HAP-1 (cell line): ENCODE measurements around the gene CTH.
"Not testable (repeated sequence)": the region's sequence is repeated elsewhere in the genome, so short reads cannot be mapped to it uniquely, and the experiment has no call there.

Source experiments
- DNase-seq, 2 experiments: peaks; one replicate each; pipeline ENCODE4 v3.0.0-alpha.2; 2016 to 2020; ENCODE audit warnings: low spot score in 2 of 2
- H3K27me3 ChIP-seq: fragments of 250-450 bp; sonication (Bioruptor Pico); 2 replicates; pipeline ENCODE4 v1.5.1; 2020; ENCODE audit warnings: low read depth, mild to moderate bottlenecking, moderate library complexity
- H3K36me3 ChIP-seq: fragments of 250-450 bp; sonication (Bioruptor Pico); replicated peaks from 2 replicates; pipeline ENCODE4 v1.5.1; 2020; ENCODE audit warnings: mild to moderate bottlenecking
- H3K4me1 ChIP-seq: fragments of 250-450 bp; sonication (Bioruptor Pico); 2 replicates; pipeline ENCODE4 v1.5.1; 2020; ENCODE audit warnings: mild to moderate bottlenecking
- H3K4me3 ChIP-seq: fragments of 250-450 bp; sonication (Bioruptor Pico); 2 replicates; pipeline ENCODE4 v1.5.1; 2020; ENCODE audit warnings: mild to moderate bottlenecking, moderate library complexity
- H3K9me3 ChIP-seq: fragments of 250-450 bp; sonication (Bioruptor Pico); 2 replicates; pipeline ENCODE4 v1.5.1; 2020; ENCODE audit warnings: mild to moderate bottlenecking, moderate library complexity
- in situ Hi-C: fragments of 300-500 bp; cut with MboI; formaldehyde crosslinking; loops from 3 replicates; pipeline ENCODE4 v1.14.3; 2020; ENCODE audit warnings: low sequenced_read_pairs, inconsistent platforms, mixed read lengths

The CTH gene

GRCh38 chr1:70477090-70477489 is 66.0 kb downstream of the CTH start:
- H3K4me1 ChIP-seq: no peaks in the 10 kb centered on the region
- no peak for DNase-seq
- in situ Hi-C loops: loop anchor here (25.0 kb wide), 1 partner anchor 340 kb away; no protein-coding TSS in a partner anchor

GRCh38 chr1:70477905-70478304 is 66.8 kb downstream of the CTH start:
- not testable (repeated sequence) for H3K4me3 ChIP-seq, H3K27me3 ChIP-seq, DNase-seq, H3K36me3 ChIP-seq, H3K9me3 ChIP-seq, H3K4me1 ChIP-seq
- in situ Hi-C loops: loop anchor here (25.0 kb wide), 1 partner anchor 341 kb away; no protein-coding TSS in a partner anchor

More at GRCh38 chr1:70477090-70477489, 66.0 kb downstream of the CTH start:
- H3K9me3 ChIP-seq: no peaks in the 10 kb centered on the region
- no peaks in the 10 kb centered on the region for H3K27me3 ChIP-seq
- H3K4me3 ChIP-seq: no peak overlapping the region
- no peaks in the 10 kb centered on the region for H3K36me3 ChIP-seq

- in situ Hi-C loops: loop anchor here (25.0 kb wide), 1 partner anchor 346 kb away; no protein-coding TSS in a partner anchor
- H3K9me3 ChIP-seq: no peaks in the 10 kb centered on the region
- no peaks in the 10 kb centered on the region for H3K27me3 ChIP-seq
- H3K36me3 ChIP-seq: no peaks in the 10 kb centered on the region
- DNase-seq: no peak
- no peak overlapping the region for H3K4me3 ChIP-seq
- peaks cover 6% of the 10 kb centered on the region for H3K4me1 ChIP-seq
Observed at GRCh38 chr1:70483342-70483741, 72.3 kb downstream of the CTH start.

GRCh38 chr1:70485624-70486023 is 74.6 kb downstream of the CTH start:
- in situ Hi-C loops: loop anchor here (25.0 kb wide), 1 partner anchor 348 kb away; no protein-coding TSS in a partner anchor

GRCh38 chr1:70486676-70487458 is 75.8 kb downstream of the CTH start:
- no peaks in the 10 kb centered on the region for H3K27me3 ChIP-seq
- no peak overlapping the region for H3K4me3 ChIP-seq
- DNase-seq: no peak
- peaks cover 6% of the 10 kb centered on the region for H3K4me1 ChIP-seq
- no peaks in the 10 kb centered on the region for H3K9me3 ChIP-seq
- in situ Hi-C loops: loop anchor here (25.0 kb wide), 1 partner anchor 350 kb away; no protein-coding TSS in a partner anchor
- H3K36me3 ChIP-seq: no peaks in the 10 kb centered on the region

More at GRCh38 chr1:70485624-70486023, 74.6 kb downstream of the CTH start:
- DNase-seq: no peak
- H3K27me3 ChIP-seq: no peaks in the 10 kb centered on the region
- peaks cover 6% of the 10 kb centered on the region for H3K4me1 ChIP-seq
- no peak overlapping the region for H3K4me3 ChIP-seq
- no peaks in the 10 kb centered on the region for H3K9me3 ChIP-seq
- H3K36me3 ChIP-seq: no peaks in the 10 kb centered on the region

GRCh38 chr1:70487459-70487815 is 76.4 kb downstream of the CTH start:
- in situ Hi-C loops: loop anchor here (25.0 kb wide), 1 partner anchor 350 kb away; no protein-coding TSS in a partner anchor
- H3K4me3 ChIP-seq: no peak overlapping the region
- no peak for DNase-seq
- H3K36me3 ChIP-seq: no peaks in the 10 kb centered on the region
- no peaks in the 10 kb centered on the region for H3K27me3 ChIP-seq
- peaks cover 6% of the 10 kb centered on the region for H3K4me1 ChIP-seq
- H3K9me3 ChIP-seq: no peaks in the 10 kb centered on the region

- in situ Hi-C loops: loop anchor here (25.0 kb wide), 1 partner anchor 351 kb away; no protein-coding TSS in a partner anchor
- H3K27me3 ChIP-seq: no peaks in the 10 kb centered on the region
- peak; percentile 71 to 72 for DNase-seq
Observed at GRCh38 chr1:70487910-70488665, 77.0 kb downstream of the CTH start.

More at GRCh38 chr1:70487910-70488665, 77.0 kb downstream of the CTH start:
- Histone ChIP-seq H3K4me3 (no peak overlapping the region), H3K36me3 (no peaks in the 10 kb centered on the region), H3K9me3 (no peaks in the 10 kb centered on the region), H3K4me1 (peaks cover 5% of the 10 kb centered on the region)
